SK-N-SH (cell line): Measurements from ENCODE around the gene NUFIP1. TPM values are rescaled to one million over a fixed set of nuclear protein-coding genes. Genes with fewer than 3 reads are reported as not detected.

Source experiments
- CTCF ChIA-PET: fragments of 300-600, 350-600 bp; formaldehyde crosslinking; extraction: SDS; loops from one replicate; lab custom pipeline; 2021; lab: Yijun Ruan, JAX
- POLR2A ChIA-PET: fragments of 350-600 bp; sonication (Branson Sonifier 250); formaldehyde crosslinking; extraction: SDS; loops from one replicate; lab custom pipeline; 2020; ENCODE audit warnings: antibody characterized with exemption, inconsistent platforms; lab: Yijun Ruan, JAX
- DNase-seq: peaks from one replicate; pipeline ENCODE4 v3.0.0; 2012
- H2AFZ ChIP-seq: fragments of 200-600 bp; sonication (generic); 2 replicates; pipeline ENCODE4 v1.8.1; 2016; ENCODE audit warnings: antibody characterized with exemption, mild to moderate bottlenecking, low read depth
- H3F3A ChIP-seq: fragments of 200-600 bp; sonication (generic); replicated peaks from 2 replicates; pipeline ENCODE3; 2016; ENCODE audit warnings: antibody characterized with exemption, mild to moderate bottlenecking; ENCODE audit not compliant: insufficient read depth
- H3K27ac ChIP-seq, 2 experiments: fragments of 200-500 bp in 1 of 2; fragments of 200-600 bp in 1 of 2; sonication (Bioruptor generic) in 1 of 2; sonication (generic), shearing (Covaris generic) in 1 of 2; 2 replicates each; pipeline versions ENCODE4 v1.5.1 to v1.6.1; 2014 to 2016; ENCODE audit warnings: low read depth in 2 of 2, inconsistent platforms in 1 of 2, low read length in 1 of 2, mild to moderate bottlenecking in 1 of 2, mixed read lengths in 1 of 2
- H3K27me3 ChIP-seq: fragments of 200-600 bp; sonication (generic), shearing (Covaris generic); 2 replicates; pipeline ENCODE4 v1.6.1; 2016; ENCODE audit warnings: mixed run types; ENCODE audit not compliant: insufficient read depth
- H3K36me3 ChIP-seq, 2 experiments: fragments of 200-500 bp in 1 of 2; fragments of 200-600 bp in 1 of 2; sonication (Bioruptor generic) in 1 of 2; sonication (generic) in 1 of 2; replicated peaks in 1 of 2; 2 replicates each; pipeline versions ENCODE3 to v1.5.1; 2014 to 2016; ENCODE audit warnings: low read length in 1 of 2, mild to moderate bottlenecking in 1 of 2; ENCODE audit not compliant: insufficient read depth in 2 of 2, control insufficient read depth in 1 of 2
- H3K4me1 ChIP-seq, 2 experiments: fragments of 200-500 bp in 1 of 2; fragments of 200-600 bp in 1 of 2; sonication (Bioruptor generic) in 1 of 2; sonication (generic), shearing (Covaris generic) in 1 of 2; 2 replicates each; pipeline versions ENCODE4 v1.5.1 to v1.6.1; 2014 to 2016; ENCODE audit warnings: low read depth in 1 of 2, low read length in 1 of 2, mixed run types in 1 of 2; ENCODE audit not compliant: insufficient read depth in 2 of 2, control insufficient read depth in 1 of 2
- H3K4me2 ChIP-seq: fragments of 200-600 bp; sonication (generic), shearing (Covaris generic); 2 replicates; pipeline ENCODE4 v1.6.1; 2017; ENCODE audit warnings: mixed run types
- H3K4me3 ChIP-seq, 2 experiments: fragments of 200-500 bp in 1 of 2; fragments of 200-600 bp in 1 of 2; sonication (Bioruptor generic) in 1 of 2; sonication (generic), shearing (Covaris generic) in 1 of 2; 2 replicates each; pipeline versions ENCODE4 v1.5.1 to v1.8.1; 2014 to 2016; ENCODE audit warnings: low read depth in 2 of 2, inconsistent platforms in 1 of 2, low read length in 1 of 2, mild to moderate bottlenecking in 1 of 2, mixed read lengths in 1 of 2, moderate library complexity in 1 of 2
- H3K79me2 ChIP-seq: fragments of 200-600 bp; sonication (generic); 2 replicates; pipeline ENCODE4 v1.8.1; 2017; ENCODE audit warnings: mild to moderate bottlenecking; ENCODE audit not compliant: insufficient read depth
- H3K9ac ChIP-seq: fragments of 200-600 bp; sonication (generic); 2 replicates; pipeline ENCODE4 v1.6.1; 2017; ENCODE audit warnings: mixed run types
- H3K9me2 ChIP-seq: fragments of 200-600 bp; sonication (generic); 2 replicates; pipeline ENCODE4 v1.6.1; 2017; ENCODE audit warnings: mixed run types
- H3K9me3 ChIP-seq: fragments of 200-600 bp; sonication (generic); 2 replicates; pipeline ENCODE4 v1.6.1; 2017; ENCODE audit warnings: mixed run types, mild to moderate bottlenecking, moderate library complexity
- H4K20me1 ChIP-seq: fragments of 200-600 bp; sonication (generic); 2 replicates; pipeline ENCODE4 v1.6.1; 2017; ENCODE audit warnings: mild to moderate bottlenecking, mixed run types; ENCODE audit not compliant: insufficient read depth
- CTCF ChIP-seq: fragments of 200-600 bp; sonication (generic); IDR thresholded peaks from 2 replicates; pipeline ENCODE4 v1.6.1; 2017; ENCODE audit warnings: antibody characterized with exemption, mild to moderate bottlenecking, moderate library complexity
- ELF1 ChIP-seq: IDR thresholded peaks from 2 replicates; pipeline ENCODE4 v1.4.0; 2012
- EP300 ChIP-seq, 2 experiments: IDR thresholded peaks; 2 replicates each; pipeline versions ENCODE4 v1.4.0 to v1.6.1; 2012; ENCODE audit warnings: borderline replicate concordance in 1 of 2, low read depth in 1 of 2, low read length in 1 of 2
- FOXJ3 ChIP-seq: sonication (generic); formaldehyde crosslinking; IDR thresholded peaks from 2 replicates; pipeline ENCODE4 v1.5.1; 2020; ENCODE audit warnings: mild to moderate bottlenecking, missing genetic modification reagents
- IRF3 ChIP-seq: fragments of 150-350 bp; IDR thresholded peaks from 2 replicates; pipeline ENCODE4 v1.6.1; 2016; ENCODE audit warnings: mild to moderate bottlenecking, low read depth, low read length
- MEF2A ChIP-seq: IDR thresholded peaks from 2 replicates; pipeline ENCODE4 v1.4.0; 2012; ENCODE audit warnings: low read depth, borderline replicate concordance
- NFIC ChIP-seq: IDR thresholded peaks from 2 replicates; pipeline ENCODE4 v1.4.0; 2012; ENCODE audit warnings: borderline replicate concordance
- NRF1 ChIP-seq: IDR thresholded peaks from 2 replicates; pipeline ENCODE4 v1.6.1; 2012; ENCODE audit warnings: low read depth, mild to moderate bottlenecking, low read length
- RAD21 ChIP-seq: IDR thresholded peaks from 2 replicates; pipeline ENCODE4 v1.6.1; 2012; ENCODE audit warnings: mild to moderate bottlenecking, low read length
- RCOR1 ChIP-seq: fragments of 150-350 bp; IDR thresholded peaks from 2 replicates; pipeline ENCODE4 v1.6.1; 2017; ENCODE audit warnings: antibody characterized with exemption, low read length
- RFX5 ChIP-seq: IDR thresholded peaks from 2 replicates; pipeline ENCODE4 v1.6.1; 2012; ENCODE audit warnings: mild to moderate bottlenecking, improper control_type of control experiment, low read length
- RXRA ChIP-seq: IDR thresholded peaks from 2 replicates; pipeline ENCODE4 v1.4.0; 2012; ENCODE audit warnings: low read depth, mild to moderate bottlenecking, borderline replicate concordance
- SIN3A ChIP-seq: IDR thresholded peaks from 2 replicates; pipeline ENCODE4 v1.6.1; 2012; ENCODE audit warnings: low read depth, mild to moderate bottlenecking, low read length, moderate library complexity, borderline replicate concordance
- TAF1 ChIP-seq: IDR thresholded peaks from 2 replicates; pipeline ENCODE4 v1.6.1; 2012; ENCODE audit warnings: low read depth, mild to moderate bottlenecking, low read length, moderate library complexity, borderline replicate concordance
- TCF12 ChIP-seq: IDR thresholded peaks from 2 replicates; pipeline ENCODE4 v1.4.0; 2012
- TEAD4 ChIP-seq: IDR thresholded peaks from 2 replicates; pipeline ENCODE4 v1.4.0; 2012; ENCODE audit warnings: mild to moderate bottlenecking, borderline replicate concordance; ENCODE audit not compliant: insufficient read depth
- USF2 ChIP-seq: fragments of 150-350 bp; IDR thresholded peaks from 2 replicates; pipeline ENCODE4 v1.6.1; 2017; ENCODE audit warnings: antibody characterized with exemption, low read length, low read depth, borderline replicate concordance
- YY1 ChIP-seq: IDR thresholded peaks from 2 replicates; pipeline ENCODE4 v1.4.0; 2012; ENCODE audit warnings: low read depth, mild to moderate bottlenecking
- ZBTB33 ChIP-seq: IDR thresholded peaks from 2 replicates; pipeline ENCODE4 v1.4.0; 2012; ENCODE audit warnings: low read depth, borderline replicate concordance
- WGBS: methylation state at CpG from one replicate; pipeline ENCODE4 v1.1.6; 2017; ENCODE audit warnings: low lambda C conversion rate; 5-methylcytosine and 5-hydroxymethylcytosine counted together
- polyA plus RNA-seq, 3 experiments: library from polyadenylated mRNA; depleted of rRNA; stranded (reverse); fragments of >200 nt; gene quantifications; 2 replicates each; pipeline ENCODE4 v1.2.3, GENCODE V29; 2012

NUFIP1 gene
- polyA plus RNA-seq, 1 of the 3 experiments (the other 2 are of a cell fraction): 1.9 TPM

- Histone ChIP-seq H3K9me2 (no peaks in the 10 kb centered on the region), H3K4me2 (no peak overlapping the region), H3F3A (peaks cover 17% of the 10 kb centered on the region), H3K27me3 (no peaks in the 10 kb centered on the region), H3K9me3 (no peaks in the 10 kb centered on the region), H3K79me2 (no peaks in the 10 kb centered on the region), H3K4me1 (peaks cover 13 to 29% of the 10 kb centered on the region in 2 experiments), H2AFZ (no peak overlapping the region), H3K27ac (no peak overlapping the region), H3K36me3 (no peaks in the 10 kb centered on the region), H3K4me3 (no peak overlapping the region), H3K9ac (no peak overlapping the region)
- DNase-seq: no peak
- ChIA-PET POLR2A (no interaction called here), CTCF (no interaction called here)
- WGBS: 95% methylated on average over 3 of the region's 3 CpGs
- no peak for TF ChIP-seq MEF2A
- TF ChIP-seq USF2: no peak
- TF ChIP-seq TCF12: no peak
- no peak for TF ChIP-seq RCOR1
- TF ChIP-seq EP300 (IDR thresholded peaks at IDR 0.05; ENCODE audit: borderline replicate concordance in 1 of 2, low read depth in 1 of 2, low read length in 1 of 2): no peak
- no peak for TF ChIP-seq CTCF
- TF ChIP-seq NRF1: no peak
- TF ChIP-seq ELF1: no peak
- no peak for TF ChIP-seq TAF1
- no peak for TF ChIP-seq RAD21
- TF ChIP-seq, all 33 proteins: peak for 0
- no peaks in the 10 kb centered on the region for H4K20me1 ChIP-seq
These were observed 59.6 kb downstream of the NUFIP1 start for GRCh38 chr13:44929692-44930091.

- no peak overlapping the region for H3K4me2 ChIP-seq
- peaks cover 10 to 14% of the 10 kb centered on the region in 2 experiments; a peak in 3 of 4 replicates for H3K4me1 ChIP-seq
- no peak overlapping the region for H3K4me3 ChIP-seq
- H4K20me1 ChIP-seq: no peaks in the 10 kb centered on the region
- H3K9me2 ChIP-seq: no peaks in the 10 kb centered on the region
- H3K9ac ChIP-seq: no peak overlapping the region
- H3K27me3 ChIP-seq: no peaks in the 10 kb centered on the region
- 81% methylated on average over 4 of the region's 4 CpGs for WGBS
- H3K27ac ChIP-seq: no peak overlapping the region
- peaks cover 12% of the 10 kb centered on the region for H3F3A ChIP-seq
- no peaks in the 10 kb centered on the region for H3K9me3 ChIP-seq
- H3K79me2 ChIP-seq: no peaks in the 10 kb centered on the region
- DNase-seq: no peak
- POLR2A ChIA-PET: no interaction called here
- no peak overlapping the region for H2AFZ ChIP-seq
- no peak for TF ChIP-seq FOXJ3 (CRISPR knock-in tag)
- no peak for TF ChIP-seq RFX5
- no peak for TF ChIP-seq ELF1
- TF ChIP-seq YY1: no peak
- TF ChIP-seq TEAD4: no peak
- no peak for TF ChIP-seq ZBTB33
- no peak for TF ChIP-seq NFIC
- no peak for TF ChIP-seq SIN3A
- TF ChIP-seq USF2: no peak
- no peak for TF ChIP-seq RXRA
- no peak for TF ChIP-seq IRF3
- H3K36me3 ChIP-seq: no peaks in the 10 kb centered on the region
- CTCF ChIA-PET: interaction anchor here (3.3 kb wide), 1 partner anchor 10 kb away, joined by 16 read pairs; no protein-coding TSS in a partner anchor
These were observed 61.3 kb downstream of the NUFIP1 start for GRCh38 chr13:44927968-44928367.
